Measurements from ENCODE around the gene GRM8. TPM values are rescaled to one million over a fixed set of nuclear protein-coding genes. Genes with fewer than 3 reads are reported as not detected.

The GRM8 gene
- total RNA-seq, 4 donors from 2014 or later: not detected

DNA sequence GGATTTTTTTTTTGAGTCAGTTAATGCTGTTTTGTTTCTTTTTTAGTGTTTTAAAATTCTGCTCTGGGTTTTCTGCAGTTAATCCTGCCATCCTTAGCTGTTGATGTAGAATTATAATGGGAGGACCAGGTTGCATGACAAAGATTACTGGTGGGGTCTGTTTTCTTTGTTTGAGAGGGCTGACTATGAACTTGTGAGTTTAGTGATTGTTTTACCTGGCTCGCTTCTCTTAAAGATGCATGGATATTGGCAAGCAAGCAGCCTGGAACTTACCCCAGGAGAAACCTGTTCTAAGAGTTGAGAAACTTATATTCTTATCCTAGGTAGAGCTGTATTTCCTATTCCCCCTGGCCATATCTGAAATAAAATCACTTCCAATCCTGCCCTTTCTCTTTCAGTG, 727.8 kb downstream of the GRM8 start:
- Histone ChIP-seq H3K9me3 (no peaks in the 10 kb centered on the region), H3K4me3 (no peak overlapping the region), H3K27me3 (no peaks in the 10 kb centered on the region), H3K27ac (no peak overlapping the region), H3K36me3 (no peaks in the 10 kb centered on the region), H3K4me1 (no peaks in the 10 kb centered on the region)
- WGBS: 78% methylated on average over 1 of the region's 1 CpG
- no peak for DNase-seq (ENCODE audit: low spot score in 2 of 2)
- TF ChIP-seq POLR2AphosphoS5 (IDR thresholded peaks at IDR 0.05) (no peak), POLR2A (IDR thresholded peaks at IDR 0.05) (no peak), EP300 (IDR thresholded peaks at IDR 0.05) (no peak)
- TF ChIP-seq, protein P1, sequence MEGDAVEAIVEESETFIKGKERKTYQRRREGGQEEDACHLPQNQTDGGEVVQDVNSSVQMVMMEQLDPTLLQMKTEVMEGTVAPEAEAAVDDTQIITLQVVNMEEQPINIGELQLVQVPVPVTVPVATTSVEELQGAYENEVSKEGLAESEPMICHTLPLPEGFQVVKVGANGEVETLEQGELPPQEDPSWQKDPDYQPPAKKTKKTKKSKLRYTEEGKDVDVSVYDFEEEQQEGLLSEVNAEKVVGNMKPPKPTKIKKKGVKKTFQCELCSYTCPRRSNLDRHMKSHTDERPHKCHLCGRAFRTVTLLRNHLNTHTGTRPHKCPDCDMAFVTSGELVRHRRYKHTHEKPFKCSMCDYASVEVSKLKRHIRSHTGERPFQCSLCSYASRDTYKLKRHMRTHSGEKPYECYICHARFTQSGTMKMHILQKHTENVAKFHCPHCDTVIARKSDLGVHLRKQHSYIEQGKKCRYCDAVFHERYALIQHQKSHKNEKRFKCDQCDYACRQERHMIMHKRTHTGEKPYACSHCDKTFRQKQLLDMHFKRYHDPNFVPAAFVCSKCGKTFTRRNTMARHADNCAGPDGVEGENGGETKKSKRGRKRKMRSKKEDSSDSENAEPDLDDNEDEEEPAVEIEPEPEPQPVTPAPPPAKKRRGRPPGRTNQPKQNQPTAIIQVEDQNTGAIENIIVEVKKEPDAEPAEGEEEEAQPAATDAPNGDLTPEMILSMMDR (IDR thresholded peaks at IDR 0.05): no peak

DNA sequence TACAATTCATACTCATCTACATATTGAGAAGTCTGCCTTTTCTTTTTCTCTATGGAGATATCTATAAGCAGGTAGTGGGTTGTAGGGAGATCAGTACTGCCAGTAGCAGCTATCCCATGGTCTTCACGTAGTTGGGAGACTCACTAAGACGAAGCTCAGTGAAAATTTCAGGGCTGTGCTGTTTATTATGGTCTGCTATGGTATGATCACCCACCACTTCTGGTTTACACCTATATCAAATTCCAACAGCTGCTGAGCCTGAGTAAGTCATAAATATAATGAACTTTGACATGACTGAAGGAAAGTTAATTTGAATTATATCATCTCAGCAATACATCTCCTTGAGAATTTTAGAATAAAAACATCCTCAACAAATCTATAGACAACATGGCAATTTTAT, 741.7 kb downstream of the GRM8 start:
- 43% methylated on average over 2 of the region's 2 CpGs for WGBS
- no peak for DNase-seq (ENCODE audit: low spot score in 2 of 2)

DNA sequence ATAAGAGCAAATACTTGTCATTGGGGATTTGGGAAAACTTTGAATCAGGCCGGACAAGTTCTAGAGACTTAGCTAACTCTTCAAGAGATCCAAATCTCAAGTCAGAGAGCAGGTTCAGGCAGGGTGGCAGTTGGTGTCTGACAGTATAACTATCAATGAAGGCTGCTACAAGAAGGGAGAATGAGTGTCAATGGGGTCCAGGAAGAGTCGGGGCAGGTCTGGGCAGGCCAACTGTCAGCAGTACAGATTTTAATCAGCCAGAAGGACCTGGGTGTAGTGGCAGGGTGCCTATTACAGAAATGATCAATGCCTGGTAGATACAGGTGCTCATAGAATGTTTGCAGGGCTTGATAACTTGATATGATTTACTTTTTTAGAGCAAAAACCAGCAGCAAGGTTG, 751.1 kb downstream of the GRM8 start:
- TF ChIP-seq POLR2AphosphoS5 (IDR thresholded peaks at IDR 0.05) (no peak), POLR2A (IDR thresholded peaks at IDR 0.05) (no peak), EP300 (IDR thresholded peaks at IDR 0.05) (no peak)
- TF ChIP-seq, protein P1 (IDR thresholded peaks at IDR 0.05): no peak
- Histone ChIP-seq H3K9me3 (no peaks in the 10 kb centered on the region), H3K36me3 (no peaks in the 10 kb centered on the region), H3K4me1 (no peaks in the 10 kb centered on the region), H3K4me3 (no peak overlapping the region), H3K27me3 (no peaks in the 10 kb centered on the region), H3K27ac (no peak overlapping the region)
- DNase-seq (ENCODE audit: low spot score in 2 of 2): no peak
- WGBS: 39% methylated on average over 2 of the region's 2 CpGs

More for the DNA sequence above, 741.7 kb downstream of the GRM8 start:
- no peaks in the 10 kb centered on the region for H3K27me3 ChIP-seq
- TF ChIP-seq POLR2A (IDR thresholded peaks at IDR 0.05) (no peak), EP300 (IDR thresholded peaks at IDR 0.05) (no peak), POLR2AphosphoS5 (IDR thresholded peaks at IDR 0.05) (no peak)
- TF ChIP-seq, protein P1 (IDR thresholded peaks at IDR 0.05): no peak
- H3K36me3 ChIP-seq: no peaks in the 10 kb centered on the region
- no peaks in the 10 kb centered on the region for H3K9me3 ChIP-seq
- no peak overlapping the region for H3K4me3 ChIP-seq
- no peaks in the 10 kb centered on the region for H3K4me1 ChIP-seq
- no peak overlapping the region for H3K27ac ChIP-seq

DNA sequence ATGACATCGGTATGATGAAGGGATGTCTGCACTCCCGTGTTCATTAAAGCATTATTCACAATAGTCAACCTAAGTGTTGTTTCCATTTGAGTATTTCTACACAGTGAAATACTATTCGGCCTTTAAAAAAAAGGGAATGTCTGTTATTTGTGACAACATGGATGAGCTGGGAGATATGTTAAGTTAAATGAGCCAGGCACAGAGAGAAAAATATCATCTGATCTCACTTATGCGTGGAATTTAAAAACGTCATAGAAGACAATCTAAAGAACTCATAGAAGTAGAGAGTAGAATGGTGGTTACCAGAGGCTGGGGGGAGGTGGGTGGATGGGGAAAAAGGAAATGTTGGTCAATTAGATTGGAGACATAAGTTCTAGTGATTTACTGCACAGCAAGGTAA, 753.3 kb downstream of the GRM8 start:
- Histone ChIP-seq H3K27me3 (no peaks in the 10 kb centered on the region), H3K4me3 (no peak overlapping the region), H3K4me1 (no peaks in the 10 kb centered on the region), H3K9me3 (no peaks in the 10 kb centered on the region), H3K36me3 (no peaks in the 10 kb centered on the region), H3K27ac (no peak overlapping the region)
- DNase-seq (ENCODE audit: low spot score in 2 of 2): no peak
- WGBS: 85% methylated on average over 5 of the region's 5 CpGs
- TF ChIP-seq, protein P1 (IDR thresholded peaks at IDR 0.05): no peak
- TF ChIP-seq POLR2A (IDR thresholded peaks at IDR 0.05): no peak

DNA sequence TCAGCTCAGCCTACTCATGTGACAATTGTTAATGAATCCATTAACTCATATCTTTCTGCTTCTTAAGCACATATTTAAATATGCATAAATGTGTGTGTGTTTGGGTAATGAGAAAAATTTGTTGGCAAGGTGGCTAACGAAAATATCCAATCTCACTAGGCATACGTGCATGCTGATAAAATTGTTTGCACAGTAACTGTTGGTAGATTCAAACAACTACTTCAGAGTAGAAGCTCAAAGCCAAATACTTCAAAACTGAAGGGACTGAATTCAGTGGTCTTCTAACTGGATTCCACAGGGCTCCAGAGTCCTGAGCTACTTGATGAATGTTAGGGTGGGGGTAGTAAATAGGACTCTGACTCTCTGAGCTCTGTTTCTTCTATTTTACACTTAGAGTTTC, 757.0 kb downstream of the GRM8 start:
- Histone ChIP-seq H3K27ac (no peak overlapping the region), H3K4me3 (no peak overlapping the region), H3K36me3 (no peaks in the 10 kb centered on the region), H3K9me3 (no peaks in the 10 kb centered on the region), H3K27me3 (no peaks in the 10 kb centered on the region), H3K4me1 (no peaks in the 10 kb centered on the region)
- TF ChIP-seq POLR2AphosphoS5 (IDR thresholded peaks at IDR 0.05) (no peak), POLR2A (IDR thresholded peaks at IDR 0.05) (no peak), EP300 (IDR thresholded peaks at IDR 0.05) (no peak)
- TF ChIP-seq, protein P1 (IDR thresholded peaks at IDR 0.05): no peak
- 69% methylated on average over 2 of the region's 2 CpGs for WGBS
- no peak for DNase-seq (ENCODE audit: low spot score in 2 of 2)

Measured in suprapubic skin (tissue), 4 donors.